Cardiac muscle cell (in vitro differentiated cells and primary cell): ENCODE measurements around the gene PLB1. TPM values are rescaled to one million over a fixed set of nuclear protein-coding genes. Genes with fewer than 3 reads are reported as not detected.

Experiments
- DNase-seq, 2 donors: peaks; one replicate each; pipeline versions ENCODE4 v3.0.0 to v3.0.0-alpha.2; 2010 to 2017; ENCODE audit warnings: low read depth in 1 of 2, low spot score in 1 of 2
- H3K27ac ChIP-seq: fragments of 200-600 bp; sonication (generic); 2 replicates; pipeline ENCODE4 v1.5.1; 2016
- H3K27me3 ChIP-seq: fragments of 200-600 bp; sonication (generic); 2 replicates; pipeline ENCODE4 v1.6.0; 2016; ENCODE audit warnings: control low read depth
- H3K36me3 ChIP-seq: fragments of 200-600 bp; sonication (generic); 2 replicates; pipeline ENCODE4 v1.5.1; 2016; ENCODE audit warnings: control low read depth
- H3K4me1 ChIP-seq: fragments of 200-600 bp; sonication (generic); 2 replicates; pipeline ENCODE4 v1.8.1; 2017; ENCODE audit warnings: low read depth, mild to moderate bottlenecking, mixed run types
- H3K4me3 ChIP-seq: fragments of 200-600 bp; sonication (generic); 2 replicates; pipeline ENCODE4 v1.5.1; 2016; ENCODE audit warnings: mild to moderate bottlenecking
- H3K9me3 ChIP-seq: fragments of 200-600 bp; sonication (generic); 2 replicates; pipeline ENCODE4 v1.5.1; 2017; ENCODE audit warnings: low read depth, mild to moderate bottlenecking, control low read depth
- CTCF ChIP-seq: IDR thresholded peaks from 2 replicates; pipeline ENCODE4 v1.5.1; 2012; ENCODE audit warnings: low read depth, mild to moderate bottlenecking, low read length
- polyA plus RNA-seq: library from polyadenylated mRNA; unstranded; fragments of >200 nt; fragmentation: Nextera tagmentation; extraction: Ambion mirVana; gene quantifications from 2 replicates; pipeline ENCODE4 v1.2.1, GENCODE V29; 2016
- total RNA-seq: library from RNA; depleted of rRNA; stranded (reverse); fragments of >200 nt; gene quantifications from 2 replicates; pipeline ENCODE4 v1.2.3, GENCODE V29; 2016

PLB1 gene
- total and polyA plus RNA-seq, 2 experiments from 2014 or later, result 1.1 to 1.2 TPM

GRCh38 chr2:28506112-28506910, 10.5 kb downstream of the PLB1 start:
- Histone ChIP-seq H3K27ac (no peak overlapping the region), H3K4me1 (no peaks in the 10 kb centered on the region), H3K9me3 (no peaks in the 10 kb centered on the region), H3K36me3 (no peaks in the 10 kb centered on the region), H3K4me3 (no peak overlapping the region), H3K27me3 (no peaks in the 10 kb centered on the region)
- DNase-seq, result no peak
- no peak for TF ChIP-seq CTCF

GRCh38 chr2:28507796-28508764, 12.2 kb downstream of the PLB1 start:
- Histone ChIP-seq H3K4me3 (no peak overlapping the region), H3K4me1 (no peaks in the 10 kb centered on the region), H3K9me3 (no peaks in the 10 kb centered on the region), H3K36me3 (no peaks in the 10 kb centered on the region), H3K27me3 (no peaks in the 10 kb centered on the region), H3K27ac (no peak overlapping the region)
- DNase-seq, result no peak
- TF ChIP-seq CTCF, result no peak

- no peak for TF ChIP-seq CTCF
- no peak overlapping the region for H3K27ac ChIP-seq
- no peaks in the 10 kb centered on the region for H3K27me3 ChIP-seq
- no peaks in the 10 kb centered on the region for H3K4me1 ChIP-seq
- no peaks in the 10 kb centered on the region for H3K9me3 ChIP-seq
- H3K36me3 ChIP-seq, result no peaks in the 10 kb centered on the region
- no peak overlapping the region for H3K4me3 ChIP-seq
- DNase-seq, result no peak
Measured at GRCh38 chr2:28509361-28509760, 13.5 kb downstream of the PLB1 start.

GRCh38 chr2:28510184-28510583, 14.3 kb downstream of the PLB1 start:
- H3K27ac ChIP-seq, result no peak overlapping the region
- no peaks in the 10 kb centered on the region for H3K4me1 ChIP-seq
- H3K4me3 ChIP-seq, result no peak overlapping the region
- peak in 1 of 2 donors; percentile 8 for DNase-seq
- no peaks in the 10 kb centered on the region for H3K27me3 ChIP-seq
- H3K36me3 ChIP-seq, result no peaks in the 10 kb centered on the region
- H3K9me3 ChIP-seq, result no peaks in the 10 kb centered on the region
- TF ChIP-seq CTCF, result no peak

GRCh38 chr2:28511871-28512606, 16.2 kb downstream of the PLB1 start:
- Histone ChIP-seq H3K27me3 (no peaks in the 10 kb centered on the region), H3K9me3 (no peaks in the 10 kb centered on the region), H3K36me3 (no peaks in the 10 kb centered on the region), H3K4me3 (no peak overlapping the region), H3K27ac (no peak overlapping the region), H3K4me1 (no peaks in the 10 kb centered on the region)
- DNase-seq, result no peak
- TF ChIP-seq CTCF, result no peak
